GM23338 (cell line): ENCODE results near the gene CCDC82. TPM values are rescaled to one million over a fixed set of nuclear protein-coding genes. Genes with fewer than 3 reads are reported as not detected.

Experiments used
- ATAC-seq: fragments of 200-7000 bp; cut with Tn5 transposase; 3 replicates; pipeline ENCODE4 v1.9.1; 2020
- DNase-seq: peaks from one replicate; pipeline ENCODE4 v3.0.0-alpha.2; 2015; ENCODE audit warnings: low spot score
- H2AFZ ChIP-seq: fragments of 200-600 bp; sonication (generic); 2 replicates; pipeline ENCODE4 v1.8.0; 2016; ENCODE audit warnings: antibody characterized with exemption, mild to moderate bottlenecking, moderate library complexity
- H3F3A ChIP-seq: fragments of 200-600 bp; sonication (generic); replicated peaks from 2 replicates; pipeline ENCODE4 v1.8.0; 2017; ENCODE audit warnings: antibody characterized with exemption, mixed run types, low read depth
- H3K27ac ChIP-seq: fragments of 200-600 bp; sonication (generic); 2 replicates; pipeline ENCODE4 v1.6.1; 2016; ENCODE audit warnings: low read depth
- H3K27me3 ChIP-seq: fragments of 200-600 bp; sonication (generic); 2 replicates; pipeline ENCODE4 v1.8.0; 2016; ENCODE audit warnings: mild to moderate bottlenecking, mixed run types, moderate library complexity; ENCODE audit not compliant: insufficient read depth
- H3K36me3 ChIP-seq: fragments of 200-600 bp; sonication (generic); 2 replicates; pipeline ENCODE4 v1.8.0; 2016; ENCODE audit warnings: mild to moderate bottlenecking; ENCODE audit not compliant: insufficient read depth
- H3K4me1 ChIP-seq: fragments of 200-600 bp; sonication (generic); 2 replicates; pipeline ENCODE4 v1.8.0; 2016; ENCODE audit warnings: mild to moderate bottlenecking, moderate library complexity; ENCODE audit not compliant: insufficient read depth
- H3K4me2 ChIP-seq: fragments of 200-600 bp; sonication (generic); 2 replicates; pipeline ENCODE4 v1.7.1; 2017; ENCODE audit warnings: mixed run types
- H3K4me3 ChIP-seq: fragments of 200-600 bp; sonication (generic); 2 replicates; pipeline ENCODE4 v1.6.1; 2016; ENCODE audit warnings: mixed run types
- H3K79me2 ChIP-seq: fragments of 200-600 bp; sonication (generic); replicated peaks from 2 replicates; pipeline ENCODE4 v1.8.0; 2017; ENCODE audit warnings: mild to moderate bottlenecking; ENCODE audit not compliant: insufficient read depth
- H3K9me2 ChIP-seq: fragments of 200-600 bp; sonication (generic); 2 replicates; pipeline ENCODE4 v1.8.0; 2017; ENCODE audit not compliant: insufficient read depth
- H4K20me1 ChIP-seq: fragments of 200-600 bp; sonication (generic); replicated peaks from 2 replicates; pipeline ENCODE4 v1.8.0; 2017; ENCODE audit warnings: mild to moderate bottlenecking; ENCODE audit not compliant: insufficient read depth
- H3K27ac Mint-ChIP-seq: 2 replicates; pipeline ENCODE4 v1.8.0; 2020; ENCODE audit warnings: inconsistent platforms, mild to moderate bottlenecking, moderate library complexity, mixed read lengths
- H3K27me3 Mint-ChIP-seq: 3 replicates; pipeline ENCODE4 v1.8.0; 2022; ENCODE audit warnings: low read depth, mild to moderate bottlenecking, moderate library complexity, mixed read lengths, inconsistent platforms; ENCODE audit not compliant: insufficient read depth, poor library complexity
- H3K36me3 Mint-ChIP-seq: 3 replicates; pipeline ENCODE4 v1.8.0; 2021; ENCODE audit warnings: low read depth, mild to moderate bottlenecking, inconsistent platforms, moderate library complexity, mixed read lengths
- H3K4me1 Mint-ChIP-seq: 3 replicates; pipeline ENCODE4 v1.8.0; 2020; ENCODE audit warnings: mild to moderate bottlenecking, inconsistent platforms, mixed read lengths
- H3K4me3 Mint-ChIP-seq: 3 replicates; pipeline ENCODE4 v1.8.0; 2021; ENCODE audit warnings: moderate library complexity, mild to moderate bottlenecking, inconsistent platforms, mixed read lengths
- H3K9me3 Mint-ChIP-seq: 3 replicates; pipeline ENCODE4 v1.8.0; 2020; ENCODE audit warnings: moderate library complexity, mild to moderate bottlenecking, inconsistent platforms, mixed read lengths
- EZH2 ChIP-seq: fragments of 200-600 bp; sonication (generic); IDR thresholded peaks from one replicate; pipeline ENCODE4 v1.8.0; 2017; ENCODE audit warnings: antibody characterized with exemption, mild to moderate bottlenecking, low read depth; ENCODE audit not compliant: unreplicated experiment
- EZH2phosphoT487 ChIP-seq: fragments of 200-600 bp; sonication (generic); IDR thresholded peaks from one replicate; pipeline ENCODE4 v1.8.1; 2018; ENCODE audit warnings: antibody characterized with exemption; ENCODE audit not compliant: unreplicated experiment
- JUNB ChIP-seq: IDR thresholded peaks from one replicate; pipeline ENCODE4 v1.6.1; 2016; ENCODE audit warnings: antibody characterized with exemption; ENCODE audit not compliant: unreplicated experiment
- POLR2AphosphoS5 ChIP-seq: IDR thresholded peaks from 2 replicates; pipeline ENCODE4 v1.6.1; 2016; ENCODE audit warnings: antibody characterized with exemption, low read depth
- REST ChIP-seq: IDR thresholded peaks from one replicate; pipeline ENCODE4 v1.6.1; 2018; ENCODE audit warnings: antibody characterized with exemption; ENCODE audit not compliant: unreplicated experiment
- STAT1 ChIP-seq: IDR thresholded peaks from one replicate; pipeline ENCODE4 v1.6.1; 2016; ENCODE audit warnings: antibody characterized with exemption; ENCODE audit not compliant: unreplicated experiment
- ZNF114 ChIP-seq: fragments of 250-450 bp; sonication (Bioruptor Pico); IDR thresholded peaks from 2 replicates; pipeline ENCODE4 v1.5.0; 2020; ENCODE audit warnings: mild to moderate bottlenecking, moderate library complexity
- ZNF331 ChIP-seq: fragments of 250-450 bp; sonication (Bioruptor Pico); IDR thresholded peaks from 2 replicates; pipeline ENCODE4 v1.5.0; 2020; ENCODE audit warnings: low read depth, mild to moderate bottlenecking, moderate library complexity
- polyA plus RNA-seq: library from polyadenylated mRNA; unstranded; fragments of >200 nt; fragmentation: Nextera tagmentation; extraction: Ambion mirVana; gene quantifications from 2 replicates; pipeline ENCODE4 v1.2.1, GENCODE V29; 2016
- total RNA-seq: library from RNA; depleted of rRNA; stranded (reverse); fragments of >200 nt; shearing (Covaris generic); gene quantifications from 2 replicates; pipeline ENCODE4 v1.2.3, GENCODE V29; 2014
- TF ChIP-seq, protein P1 (sequence below): fragments of 250-450 bp; sonication (Bioruptor Pico); IDR thresholded peaks from 2 replicates; pipeline ENCODE4 v1.5.0; 2020; ENCODE audit warnings: mild to moderate bottlenecking, moderate library complexity
- TF ChIP-seq, protein P2 (sequence below): IDR thresholded peaks from 2 replicates; pipeline ENCODE4 v1.6.1; 2016; ENCODE audit warnings: antibody characterized with exemption

The CCDC82 gene
- total and polyA plus RNA-seq, 2 experiments from 2014 or later, result 15.7 to 45.8 TPM

GRCh38 chr11:96322775-96323641 lies 66.7 kb downstream of the CCDC82 start (continued):
- TF ChIP-seq, protein P1, sequence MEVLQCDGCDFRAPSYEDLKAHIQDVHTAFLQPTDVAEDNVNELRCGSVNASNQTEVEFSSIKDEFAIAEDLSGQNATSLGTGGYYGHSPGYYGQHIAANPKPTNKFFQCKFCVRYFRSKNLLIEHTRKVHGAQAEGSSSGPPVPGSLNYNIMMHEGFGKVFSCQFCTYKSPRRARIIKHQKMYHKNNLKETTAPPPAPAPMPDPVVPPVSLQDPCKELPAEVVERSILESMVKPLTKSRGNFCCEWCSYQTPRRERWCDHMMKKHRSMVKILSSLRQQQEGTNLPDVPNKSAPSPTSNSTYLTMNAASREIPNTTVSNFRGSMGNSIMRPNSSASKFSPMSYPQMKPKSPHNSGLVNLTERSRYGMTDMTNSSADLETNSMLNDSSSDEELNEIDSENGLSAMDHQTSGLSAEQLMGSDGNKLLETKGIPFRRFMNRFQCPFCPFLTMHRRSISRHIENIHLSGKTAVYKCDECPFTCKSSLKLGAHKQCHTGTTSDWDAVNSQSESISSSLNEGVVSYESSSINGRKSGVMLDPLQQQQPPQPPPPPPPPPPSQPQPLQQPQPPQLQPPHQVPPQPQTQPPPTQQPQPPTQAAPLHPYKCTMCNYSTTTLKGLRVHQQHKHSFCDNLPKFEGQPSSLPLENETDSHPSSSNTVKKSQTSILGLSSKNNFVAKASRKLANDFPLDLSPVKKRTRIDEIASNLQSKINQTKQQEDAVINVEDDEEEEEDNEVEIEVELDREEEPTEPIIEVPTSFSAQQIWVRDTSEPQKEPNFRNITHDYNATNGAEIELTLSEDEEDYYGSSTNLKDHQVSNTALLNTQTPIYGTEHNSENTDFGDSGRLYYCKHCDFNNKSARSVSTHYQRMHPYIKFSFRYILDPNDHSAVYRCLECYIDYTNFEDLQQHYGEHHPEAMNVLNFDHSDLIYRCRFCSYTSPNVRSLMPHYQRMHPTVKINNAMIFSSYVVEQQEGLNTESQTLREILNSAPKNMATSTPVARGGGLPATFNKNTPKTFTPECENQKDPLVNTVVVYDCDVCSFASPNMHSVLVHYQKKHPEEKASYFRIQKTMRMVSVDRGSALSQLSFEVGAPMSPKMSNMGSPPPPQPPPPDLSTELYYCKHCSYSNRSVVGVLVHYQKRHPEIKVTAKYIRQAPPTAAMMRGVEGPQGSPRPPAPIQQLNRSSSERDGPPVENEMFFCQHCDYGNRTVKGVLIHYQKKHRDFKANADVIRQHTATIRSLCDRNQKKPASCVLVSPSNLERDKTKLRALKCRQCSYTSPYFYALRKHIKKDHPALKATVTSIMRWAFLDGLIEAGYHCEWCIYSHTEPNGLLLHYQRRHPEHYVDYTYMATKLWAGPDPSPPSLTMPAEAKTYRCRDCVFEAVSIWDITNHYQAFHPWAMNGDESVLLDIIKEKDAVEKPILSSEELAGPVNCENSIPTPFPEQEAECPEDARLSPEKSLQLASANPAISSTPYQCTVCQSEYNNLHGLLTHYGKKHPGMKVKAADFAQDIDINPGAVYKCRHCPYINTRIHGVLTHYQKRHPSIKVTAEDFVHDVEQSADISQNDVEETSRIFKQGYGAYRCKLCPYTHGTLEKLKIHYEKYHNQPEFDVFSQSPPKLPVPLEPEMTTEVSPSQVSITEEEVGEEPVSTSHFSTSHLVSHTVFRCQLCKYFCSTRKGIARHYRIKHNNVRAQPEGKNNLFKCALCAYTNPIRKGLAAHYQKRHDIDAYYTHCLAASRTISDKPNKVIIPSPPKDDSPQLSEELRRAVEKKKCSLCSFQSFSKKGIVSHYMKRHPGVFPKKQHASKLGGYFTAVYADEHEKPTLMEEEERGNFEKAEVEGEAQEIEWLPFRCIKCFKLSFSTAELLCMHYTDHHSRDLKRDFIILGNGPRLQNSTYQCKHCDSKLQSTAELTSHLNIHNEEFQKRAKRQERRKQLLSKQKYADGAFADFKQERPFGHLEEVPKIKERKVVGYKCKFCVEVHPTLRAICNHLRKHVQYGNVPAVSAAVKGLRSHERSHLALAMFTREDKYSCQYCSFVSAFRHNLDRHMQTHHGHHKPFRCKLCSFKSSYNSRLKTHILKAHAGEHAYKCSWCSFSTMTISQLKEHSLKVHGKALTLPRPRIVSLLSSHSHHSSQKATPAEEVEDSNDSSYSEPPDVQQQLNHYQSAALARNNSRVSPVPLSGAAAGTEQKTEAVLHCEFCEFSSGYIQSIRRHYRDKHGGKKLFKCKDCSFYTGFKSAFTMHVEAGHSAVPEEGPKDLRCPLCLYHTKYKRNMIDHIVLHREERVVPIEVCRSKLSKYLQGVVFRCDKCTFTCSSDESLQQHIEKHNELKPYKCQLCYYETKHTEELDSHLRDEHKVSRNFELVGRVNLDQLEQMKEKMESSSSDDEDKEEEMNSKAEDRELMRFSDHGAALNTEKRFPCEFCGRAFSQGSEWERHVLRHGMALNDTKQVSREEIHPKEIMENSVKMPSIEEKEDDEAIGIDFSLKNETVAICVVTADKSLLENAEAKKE, result no peak
- TF ChIP-seq ZNF114 (no peak), JUNB (no peak), ZNF331 (CRISPR knock-in tag) (no peak)
- TF ChIP-seq, protein P2, sequence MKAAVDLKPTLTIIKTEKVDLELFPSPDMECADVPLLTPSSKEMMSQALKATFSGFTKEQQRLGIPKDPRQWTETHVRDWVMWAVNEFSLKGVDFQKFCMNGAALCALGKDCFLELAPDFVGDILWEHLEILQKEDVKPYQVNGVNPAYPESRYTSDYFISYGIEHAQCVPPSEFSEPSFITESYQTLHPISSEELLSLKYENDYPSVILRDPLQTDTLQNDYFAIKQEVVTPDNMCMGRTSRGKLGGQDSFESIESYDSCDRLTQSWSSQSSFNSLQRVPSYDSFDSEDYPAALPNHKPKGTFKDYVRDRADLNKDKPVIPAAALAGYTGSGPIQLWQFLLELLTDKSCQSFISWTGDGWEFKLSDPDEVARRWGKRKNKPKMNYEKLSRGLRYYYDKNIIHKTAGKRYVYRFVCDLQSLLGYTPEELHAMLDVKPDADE, result no peak

GRCh38 chr11:96321091-96321490 lies 68.6 kb downstream of the CCDC82 start:
- peaks cover 13% of the 10 kb centered on the region; the same call in 1 of the 2 replicates for H3K9me2 ChIP-seq
- no peaks in the 10 kb centered on the region; the same call in 2 of the 3 replicates for H3K36me3 Mint-ChIP-seq
- no peaks in the 10 kb centered on the region for H3F3A ChIP-seq
- H3K4me1 Mint-ChIP-seq, result peaks cover 60% of the 10 kb centered on the region
- ATAC-seq, result no peak
- no peak overlapping the region for H3K27ac Mint-ChIP-seq
- DNase-seq, result no peak
- H3K4me3 Mint-ChIP-seq, result no peak overlapping the region
- H4K20me1 ChIP-seq, result no peaks in the 10 kb centered on the region
- peaks cover 46% of the 10 kb centered on the region for H3K4me1 ChIP-seq
- H3K9me3 Mint-ChIP-seq, result no peaks in the 10 kb centered on the region
- H3K27ac ChIP-seq, result no peak overlapping the region
- H3K36me3 ChIP-seq, result no peaks in the 10 kb centered on the region
- no peak overlapping the region for H2AFZ ChIP-seq
- H3K79me2 ChIP-seq, result peaks cover 38% of the 10 kb centered on the region
- H3K4me3 ChIP-seq, result no peak overlapping the region
- no peaks in the 10 kb centered on the region for H3K27me3 Mint-ChIP-seq
- no peaks in the 10 kb centered on the region for H3K27me3 ChIP-seq
- no peak overlapping the region for H3K4me2 ChIP-seq
- no peak for TF ChIP-seq POLR2AphosphoS5
- no peak for TF ChIP-seq JUNB
- TF ChIP-seq REST, result no peak
- TF ChIP-seq, protein P2, result no peak
- no peak for TF ChIP-seq STAT1
- no peak for TF ChIP-seq EZH2phosphoT487
- no peak for TF ChIP-seq EZH2
- TF ChIP-seq ZNF331 (CRISPR knock-in tag), result no peak
